ENCODE data around the gene WFIKKN1.

The WFIKKN1 gene

DNA sequence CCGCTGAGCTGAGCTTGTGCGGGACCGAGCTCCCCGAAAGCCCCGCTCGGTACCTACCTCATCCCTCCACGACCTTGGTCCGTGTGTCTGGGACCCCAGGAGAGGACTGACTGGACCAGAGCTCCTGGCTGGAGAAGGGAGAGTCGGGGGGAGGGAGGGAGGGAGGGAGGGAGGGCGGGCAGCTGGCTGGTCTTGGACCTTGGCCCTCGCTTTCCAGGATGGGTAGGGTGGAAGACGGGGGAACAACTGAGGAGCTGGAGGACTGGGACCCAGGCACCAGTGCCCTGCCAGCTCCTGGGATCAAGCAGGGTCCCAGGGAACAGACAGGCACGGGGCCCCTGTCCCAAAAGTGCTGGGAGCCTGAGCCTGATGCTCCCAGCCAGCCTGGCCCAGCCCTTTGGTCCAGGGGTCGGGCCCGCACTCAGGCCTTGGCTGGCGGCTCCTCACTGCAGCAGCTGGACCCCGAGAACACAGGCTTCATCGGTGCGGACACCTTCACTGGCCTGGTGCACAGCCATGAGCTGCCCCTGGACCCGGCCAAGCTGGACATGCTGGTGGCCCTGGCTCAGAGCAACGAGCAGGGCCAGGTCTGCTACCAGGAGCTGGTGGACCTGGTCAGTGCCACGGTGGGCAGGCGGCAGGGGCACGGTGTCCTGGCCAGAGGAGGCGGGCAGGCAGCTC is 45.2 kb downstream of the WFIKKN1 start:
- H3K79me2 ChIP-seq (ENCODE audit: low read length), result peaks cover 7% of the 10 kb centered on the region
- no peaks in the 10 kb centered on the region for H4K20me1 ChIP-seq (ENCODE audit: insufficient read depth, low read length)
- no peaks in the 10 kb centered on the region for H3K27me3 ChIP-seq (ENCODE audit: low read depth, low read length)
- TF ChIP-seq, protein P1, sequence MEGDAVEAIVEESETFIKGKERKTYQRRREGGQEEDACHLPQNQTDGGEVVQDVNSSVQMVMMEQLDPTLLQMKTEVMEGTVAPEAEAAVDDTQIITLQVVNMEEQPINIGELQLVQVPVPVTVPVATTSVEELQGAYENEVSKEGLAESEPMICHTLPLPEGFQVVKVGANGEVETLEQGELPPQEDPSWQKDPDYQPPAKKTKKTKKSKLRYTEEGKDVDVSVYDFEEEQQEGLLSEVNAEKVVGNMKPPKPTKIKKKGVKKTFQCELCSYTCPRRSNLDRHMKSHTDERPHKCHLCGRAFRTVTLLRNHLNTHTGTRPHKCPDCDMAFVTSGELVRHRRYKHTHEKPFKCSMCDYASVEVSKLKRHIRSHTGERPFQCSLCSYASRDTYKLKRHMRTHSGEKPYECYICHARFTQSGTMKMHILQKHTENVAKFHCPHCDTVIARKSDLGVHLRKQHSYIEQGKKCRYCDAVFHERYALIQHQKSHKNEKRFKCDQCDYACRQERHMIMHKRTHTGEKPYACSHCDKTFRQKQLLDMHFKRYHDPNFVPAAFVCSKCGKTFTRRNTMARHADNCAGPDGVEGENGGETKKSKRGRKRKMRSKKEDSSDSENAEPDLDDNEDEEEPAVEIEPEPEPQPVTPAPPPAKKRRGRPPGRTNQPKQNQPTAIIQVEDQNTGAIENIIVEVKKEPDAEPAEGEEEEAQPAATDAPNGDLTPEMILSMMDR (IDR thresholded peaks at IDR 0.05; ENCODE audit: low read depth, low read length), result no peak
- no peak for TF ChIP-seq EZH2phosphoT487 (IDR thresholded peaks at IDR 0.05; ENCODE audit: low read depth)
- H3K4me2 ChIP-seq (ENCODE audit: low read length), result no peak overlapping the region
- no peak overlapping the region for H2AFZ ChIP-seq (ENCODE audit: low read depth, low read length)
- no peaks in the 10 kb centered on the region for H3K9me3 ChIP-seq (ENCODE audit: insufficient read depth, low read length)
- H3K9ac ChIP-seq (ENCODE audit: low read length), result no peak overlapping the region
- peaks cover 11% of the 10 kb centered on the region for H3K36me3 ChIP-seq (replicated peaks; ENCODE audit: low read depth, low read length)
- H3K27ac ChIP-seq (ENCODE audit: low read length), result no peak overlapping the region
- H3K4me1 ChIP-seq (ENCODE audit: low read length), result peaks cover 2% of the 10 kb centered on the region
- H3K4me3 ChIP-seq (ENCODE audit: low read length), result no peak overlapping the region; the same call in 1 of the 2 replicates

DNA sequence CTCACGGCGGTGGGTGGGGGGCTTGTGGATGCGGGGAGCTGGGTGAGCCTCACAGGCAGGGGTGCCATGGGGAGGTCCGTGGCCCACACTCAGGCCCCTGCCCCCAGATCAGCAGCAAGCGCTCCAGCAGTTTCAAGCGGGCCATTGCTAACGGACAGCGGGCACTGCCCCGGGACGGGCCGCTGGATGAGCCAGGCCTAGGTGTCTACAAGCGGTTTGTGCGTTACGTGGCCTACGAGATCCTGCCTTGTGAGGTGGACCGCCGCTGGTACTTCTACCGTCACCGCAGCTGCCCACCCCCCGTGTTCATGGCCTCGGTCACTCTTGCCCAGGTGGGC is 45.7 kb downstream of the WFIKKN1 start:
- Histone ChIP-seq H3K9ac (ENCODE audit: low read length) (no peak overlapping the region), H3K4me1 (ENCODE audit: low read length) (peaks cover 7% of the 10 kb centered on the region), H3K79me2 (ENCODE audit: low read length) (peaks cover 12% of the 10 kb centered on the region), H2AFZ (ENCODE audit: low read depth, low read length) (no peak overlapping the region), H3K4me3 (ENCODE audit: low read length) (no peak overlapping the region), H3K27ac (ENCODE audit: low read length) (no peak overlapping the region), H3K27me3 (ENCODE audit: low read depth, low read length) (no peaks in the 10 kb centered on the region), H3K36me3 (replicated peaks; ENCODE audit: low read depth, low read length) (peaks cover 16% of the 10 kb centered on the region), H3K9me3 (ENCODE audit: insufficient read depth, low read length) (no peaks in the 10 kb centered on the region), H4K20me1 (ENCODE audit: insufficient read depth, low read length) (0 out of 2 replicates have a peak, but pooled peaks cover 4% of the 10 kb centered on the region), H3K4me2 (ENCODE audit: low read length) (no peak overlapping the region)
- no peak for TF ChIP-seq EZH2phosphoT487 (IDR thresholded peaks at IDR 0.05; ENCODE audit: low read depth)
- TF ChIP-seq, protein P1 (IDR thresholded peaks at IDR 0.05; ENCODE audit: low read depth, low read length), result no peak

DNA sequence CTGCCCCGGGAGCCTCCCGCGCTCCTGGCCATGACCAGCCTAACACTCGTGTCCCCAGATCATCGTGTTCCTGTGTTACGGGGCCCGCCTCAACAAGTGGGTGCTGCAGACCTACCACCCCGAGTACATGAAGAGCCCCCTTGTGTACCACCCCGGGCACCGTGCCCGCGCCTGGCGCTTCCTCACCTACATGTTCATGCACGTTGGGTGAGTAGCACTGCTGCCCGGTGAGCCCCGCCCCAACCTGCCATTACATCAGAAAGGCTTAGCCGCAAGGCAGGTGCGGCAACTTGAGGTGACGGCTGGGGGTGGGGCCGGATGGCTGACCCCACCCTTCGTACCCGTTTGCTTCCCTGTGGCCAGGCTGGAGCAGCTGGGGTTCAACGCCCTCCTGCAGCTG is 46.1 kb downstream of the WFIKKN1 start:
- Histone ChIP-seq H3K9me3 (ENCODE audit: insufficient read depth, low read length) (no peaks in the 10 kb centered on the region), H3K79me2 (ENCODE audit: low read length) (peaks cover 16% of the 10 kb centered on the region), H3K9ac (ENCODE audit: low read length) (no peak overlapping the region), H3K36me3 (replicated peaks; ENCODE audit: low read depth, low read length) (peaks cover 20% of the 10 kb centered on the region), H3K27me3 (ENCODE audit: low read depth, low read length) (no peaks in the 10 kb centered on the region), H3K4me2 (ENCODE audit: low read length) (no peak overlapping the region), H3K27ac (ENCODE audit: low read length) (no peak overlapping the region), H4K20me1 (ENCODE audit: insufficient read depth, low read length) (0 out of 2 replicates have a peak, but pooled peaks cover 4% of the 10 kb centered on the region), H2AFZ (ENCODE audit: low read depth, low read length) (no peak overlapping the region), H3K4me3 (ENCODE audit: low read length) (no peak overlapping the region), H3K4me1 (ENCODE audit: low read length) (peaks cover 9% of the 10 kb centered on the region)
- TF ChIP-seq EZH2phosphoT487 (IDR thresholded peaks at IDR 0.05; ENCODE audit: low read depth), result no peak

DNA sequence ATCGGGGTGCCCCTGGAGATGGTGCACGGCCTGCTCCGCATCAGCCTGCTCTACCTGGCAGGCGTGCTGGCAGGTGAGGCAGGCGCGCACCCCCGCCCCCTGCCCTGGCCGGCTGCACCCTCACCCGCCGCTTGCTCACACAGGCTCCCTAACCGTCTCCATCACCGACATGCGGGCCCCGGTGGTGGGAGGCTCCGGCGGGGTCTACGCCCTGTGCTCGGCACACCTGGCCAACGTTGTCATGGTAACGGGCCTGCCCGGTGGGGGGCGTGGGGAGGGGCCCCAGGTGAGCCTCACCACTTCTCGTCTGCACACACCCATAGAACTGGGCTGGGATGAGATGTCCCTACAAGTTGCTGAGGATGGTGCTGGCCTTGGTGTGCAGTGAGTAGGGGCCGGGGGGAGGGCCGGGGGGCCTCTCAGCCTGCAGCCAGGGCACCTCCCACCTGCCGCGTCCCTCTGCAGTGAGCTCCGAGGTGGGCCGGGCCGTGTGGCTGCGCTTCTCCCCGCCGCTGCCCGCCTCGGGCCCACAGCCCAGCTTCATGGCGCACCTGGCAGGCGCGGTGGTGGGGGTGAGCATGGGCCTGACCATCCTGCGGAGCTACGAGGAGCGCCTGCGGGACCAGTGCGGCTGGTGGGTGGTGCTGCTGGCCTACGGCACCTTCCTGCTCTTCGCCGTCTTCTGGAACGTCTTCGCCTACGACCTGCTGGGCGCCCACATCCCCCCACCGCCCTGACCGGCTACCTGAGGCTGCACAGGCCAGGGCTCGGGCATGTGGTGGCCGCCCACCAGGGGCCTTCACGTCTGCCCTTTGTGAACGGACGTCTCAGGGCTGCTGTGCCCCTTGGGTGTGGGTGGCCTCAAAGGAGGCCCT is 46.8 kb downstream of the WFIKKN1 start:
- H3K36me3 ChIP-seq (replicated peaks; ENCODE audit: low read depth, low read length), result peaks cover 20% of the 10 kb centered on the region
- H3K79me2 ChIP-seq (ENCODE audit: low read length), result peaks cover 22% of the 10 kb centered on the region
- no peaks in the 10 kb centered on the region for H3K27me3 ChIP-seq (ENCODE audit: low read depth, low read length)
- H3K9ac ChIP-seq (ENCODE audit: low read length), result no peak overlapping the region
- H3K4me2 ChIP-seq (ENCODE audit: low read length), result no peak overlapping the region
- H4K20me1 ChIP-seq (ENCODE audit: insufficient read depth, low read length), result 0 out of 2 replicates have a peak, but pooled peaks cover 4% of the 10 kb centered on the region
- H2AFZ ChIP-seq (ENCODE audit: low read depth, low read length), result no peak overlapping the region
- H3K27ac ChIP-seq (ENCODE audit: low read length), result no peak overlapping the region
- H3K4me3 ChIP-seq (ENCODE audit: low read length), result no peak overlapping the region
- TF ChIP-seq EZH2phosphoT487 (IDR thresholded peaks at IDR 0.05; ENCODE audit: low read depth), result no peak
- TF ChIP-seq, protein P1 (IDR thresholded peaks at IDR 0.05; ENCODE audit: low read depth, low read length), result no peak
- peaks cover 9% of the 10 kb centered on the region for H3K4me1 ChIP-seq (ENCODE audit: low read length)
- H3K9me3 ChIP-seq (ENCODE audit: insufficient read depth, low read length), result no peaks in the 10 kb centered on the region
